CD4-positive, alpha-beta T cell (primary cell): Measurements from ENCODE around the gene PRRX1. TPM values are rescaled to one million over a fixed set of nuclear protein-coding genes. Genes with fewer than 3 reads are reported as not detected.

Experiments used
- ATAC-seq: fragments of 200-7000 bp; cut with Tn5 transposase; one replicate; pipeline ENCODE4 v1.10.0; 2022; ENCODE audit warnings: mild to moderate bottlenecking; ENCODE audit not compliant: poor library complexity
- CTCF ChIA-PET: fragments of 350-600 bp; sonication (Branson Sonifier 250); formaldehyde crosslinking; loops from one replicate; lab custom pipeline; 2021; ENCODE audit warnings: antibody characterized with exemption, inconsistent platforms; lab: Charles Lee
- POLR2A ChIA-PET: fragments of 350-600 bp; sonication (Branson Sonifier 250); formaldehyde crosslinking; loops from one replicate; lab custom pipeline; 2021; ENCODE audit warnings: antibody characterized with exemption, inconsistent platforms; lab: Charles Lee
- DNase-seq, 14 experiments: peaks; one replicate each; pipeline ENCODE4 v3.0.0-alpha.2; 2013 to 2020; ENCODE audit warnings: mixed read lengths in 2 of 14
- H3K27ac ChIP-seq, 2 donors: one replicate each; pipeline versions ENCODE4 v1.5.1 to v1.7.0; 2013; ENCODE audit warnings: low read length in 2 of 2, low read depth in 1 of 2, mild to moderate bottlenecking in 1 of 2
- H3K27me3 ChIP-seq, 2 experiments: 1 replicate in 1 of 2; 2 replicates in 1 of 2; pipeline versions ENCODE4 v1.6.1 to v1.7.0; 2013; ENCODE audit warnings: low read length in 2 of 2, control low read depth in 1 of 2, mild to moderate bottlenecking in 1 of 2, moderate library complexity in 1 of 2; ENCODE audit not compliant: insufficient read depth in 2 of 2, control insufficient read depth in 1 of 2
- H3K36me3 ChIP-seq: one replicate; pipeline ENCODE4 v1.6.1; 2013; ENCODE audit warnings: low read length, control low read depth; ENCODE audit not compliant: insufficient read depth
- H3K4me1 ChIP-seq: one replicate; pipeline ENCODE4 v1.6.1; 2013; ENCODE audit warnings: low read length, control low read depth; ENCODE audit not compliant: insufficient read depth
- H3K4me3 ChIP-seq: one replicate; pipeline ENCODE4 v1.5.1; 2013; ENCODE audit warnings: mild to moderate bottlenecking, low read length, moderate library complexity
- H3K9me3 ChIP-seq, 2 experiments: 1 replicate in 1 of 2; 2 replicates in 1 of 2; pipeline versions ENCODE4 v1.6.1 to v1.7.0; 2013; ENCODE audit warnings: low read length in 2 of 2, mild to moderate bottlenecking in 2 of 2, control low read depth in 1 of 2, moderate library complexity in 1 of 2; ENCODE audit not compliant: control insufficient read depth in 1 of 2, insufficient read depth in 1 of 2
- H3K27ac Mint-ChIP-seq: one replicate; pipeline ENCODE4 v1.8.0; 2020; ENCODE audit warnings: mixed read lengths
- H3K27me3 Mint-ChIP-seq: one replicate; pipeline ENCODE4 v1.8.0; 2021; ENCODE audit warnings: mixed read lengths
- H3K36me3 Mint-ChIP-seq: one replicate; pipeline ENCODE4 v1.8.0; 2021; ENCODE audit warnings: low read depth, mixed read lengths
- H3K4me1 Mint-ChIP-seq: one replicate; pipeline ENCODE4 v1.8.0; 2021; ENCODE audit warnings: low read depth, mixed read lengths
- H3K4me3 Mint-ChIP-seq: one replicate; pipeline ENCODE4 v1.8.0; 2020; ENCODE audit warnings: mild to moderate bottlenecking, mixed read lengths
- H3K9me3 Mint-ChIP-seq: one replicate; pipeline ENCODE4 v1.8.0; 2020; ENCODE audit warnings: mixed read lengths
- CTCF ChIP-seq: fragments of 200-600 bp; IDR thresholded peaks from one replicate; pipeline ENCODE4 v1.8.0; 2022; ENCODE audit warnings: antibody characterized with exemption, mild to moderate bottlenecking
- intact Hi-C, 2 experiments: fragments of 100-400 bp; cut with DNase I in 1 of 2; cut with micrococcal nuclease in 1 of 2; formaldehyde crosslinking; loops; one replicate each; pipeline versions ENCODE4 v1.15.1 to v1.9.0; 2023 to 2025; cut with DNase I, micrococcal nuclease
- total RNA-seq, 174 experiments: library from RNA in 2 of 174; stranded (reverse) in 2 of 174; gene quantifications; one replicate each; pipeline ENCODE4 v1.2.3 and lab custom pipeline; 2021 to 2026

Gene PRRX1
- total RNA-seq, 2 experiments from 2014 or later, result not detected

DNA sequence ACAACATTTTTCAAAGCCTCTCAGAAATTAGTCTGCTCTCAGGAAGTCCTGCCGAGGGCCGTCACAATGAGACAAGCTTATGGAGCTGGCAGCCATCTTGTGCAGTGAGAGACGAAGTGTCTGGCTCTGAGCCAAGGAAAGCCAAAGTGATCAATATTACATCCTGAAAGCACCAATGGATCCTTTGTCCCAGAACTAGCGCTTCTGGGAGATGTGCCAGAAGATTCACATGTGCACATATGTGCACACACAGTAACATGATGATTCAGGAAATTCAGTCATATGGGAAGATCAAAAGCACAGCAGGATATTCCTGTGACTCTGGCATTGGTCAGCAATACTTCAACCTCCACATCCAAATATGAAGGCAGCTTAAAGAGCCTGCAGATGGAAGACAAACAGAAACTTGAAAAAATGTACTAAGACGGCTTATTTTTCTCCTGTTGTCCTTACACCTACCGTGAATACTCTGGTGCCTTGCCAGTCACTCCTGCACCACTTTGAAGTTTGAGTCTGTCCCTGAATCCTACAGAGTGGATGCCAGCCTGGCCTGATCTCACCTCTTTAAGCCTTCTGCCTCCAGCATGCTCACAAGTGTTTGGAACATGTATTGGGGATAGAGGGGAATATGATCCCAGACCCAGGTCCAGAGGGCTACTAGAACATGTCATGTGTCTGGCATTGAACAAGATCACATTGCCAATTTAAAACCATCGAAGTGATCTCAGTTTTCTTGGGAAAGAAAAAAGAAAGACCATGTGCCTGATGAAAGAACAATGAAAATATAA, 44.5 kb upstream of the PRRX1 start:
- no peak for TF ChIP-seq CTCF
- ChIA-PET POLR2A (no interaction called here), CTCF (no interaction called here)
- H3K9me3 ChIP-seq, result no peaks in the 10 kb centered on the region
- H3K4me3 Mint-ChIP-seq, result no peak overlapping the region
- H3K27ac Mint-ChIP-seq, result no peak overlapping the region
- no peaks in the 10 kb centered on the region for H3K36me3 ChIP-seq
- H3K4me1 ChIP-seq, result no peaks in the 10 kb centered on the region
- no peak for DNase-seq
- H3K4me3 ChIP-seq, result no peak overlapping the region
- intact Hi-C loops, result no loop called here
- H3K27ac ChIP-seq, result no peak overlapping the region
- H3K27me3 Mint-ChIP-seq, result peaks cover 21% of the 10 kb centered on the region
- H3K9me3 Mint-ChIP-seq, result no peaks in the 10 kb centered on the region
- H3K27me3 ChIP-seq, result peaks cover 0 to 12% of the 10 kb centered on the region in 2 experiments
- no peak for ATAC-seq
- H3K4me1 Mint-ChIP-seq, result no peaks in the 10 kb centered on the region
- H3K36me3 Mint-ChIP-seq, result no peaks in the 10 kb centered on the region

- ATAC-seq, result no peak
- H3K27ac Mint-ChIP-seq, result no peak overlapping the region
- no peak for DNase-seq
- TF ChIP-seq CTCF, result no peak
- Histone ChIP-seq H3K4me1 (no peaks in the 10 kb centered on the region), H3K27me3 (peaks cover 0 to 12% of the 10 kb centered on the region in 2 experiments), H3K9me3 (no peaks in the 10 kb centered on the region), H3K4me3 (no peak overlapping the region), H3K27ac (no peak overlapping the region), H3K36me3 (no peaks in the 10 kb centered on the region)
- H3K36me3 Mint-ChIP-seq, result no peaks in the 10 kb centered on the region
- intact Hi-C loops, result no loop called here
- H3K4me3 Mint-ChIP-seq, result no peak overlapping the region
- H3K27me3 Mint-ChIP-seq, result peaks cover 15% of the 10 kb centered on the region
- ChIA-PET CTCF (no interaction called here), POLR2A (no interaction called here)
- no peaks in the 10 kb centered on the region for H3K9me3 Mint-ChIP-seq
- no peaks in the 10 kb centered on the region for H3K4me1 Mint-ChIP-seq
Measured at GRCh38 chr1:170620164-170620563, 43.8 kb upstream of the PRRX1 start.

DNA sequence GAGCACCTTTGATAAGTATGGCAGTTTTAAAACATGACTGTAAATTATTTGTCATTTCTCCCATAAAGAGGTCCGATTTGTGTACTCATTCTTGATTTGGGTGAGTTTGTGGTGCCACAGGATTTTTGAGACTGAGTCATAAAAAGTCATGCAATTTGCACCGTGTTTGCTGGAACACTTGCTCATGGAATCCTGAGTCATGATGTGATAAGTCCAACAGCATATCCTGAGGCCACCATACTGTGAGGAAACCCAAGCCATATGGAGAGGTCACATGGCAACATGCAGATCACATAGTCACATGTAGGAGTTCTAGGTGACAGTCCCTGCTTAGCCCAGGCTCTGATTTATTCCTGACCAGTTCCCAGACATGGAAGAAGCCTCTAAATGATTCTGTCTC, 40.8 kb upstream of the PRRX1 start:
- CTCF ChIA-PET, result no interaction called here
- POLR2A ChIA-PET, result no interaction called here

More for the DNA sequence above, 40.8 kb upstream of the PRRX1 start:
- Mint-ChIP-seq H3K27ac (no peak overlapping the region), H3K4me3 (no peak overlapping the region), H3K4me1 (no peaks in the 10 kb centered on the region), H3K36me3 (no peaks in the 10 kb centered on the region), H3K9me3 (no peaks in the 10 kb centered on the region), H3K27me3 (no peaks in the 10 kb centered on the region)
- DNase-seq, result no peak
- TF ChIP-seq CTCF, result no peak
- no peak for ATAC-seq
- H3K4me1 ChIP-seq, result no peaks in the 10 kb centered on the region
- intact Hi-C loops, result no loop called here
- peaks cover 0 to 4% of the 10 kb centered on the region in 2 experiments for H3K9me3 ChIP-seq
- no peak overlapping the region for H3K27ac ChIP-seq
- no peaks in the 10 kb centered on the region for H3K36me3 ChIP-seq
- peaks cover 0 to 8% of the 10 kb centered on the region in 2 experiments for H3K27me3 ChIP-seq
- no peak overlapping the region for H3K4me3 ChIP-seq
